ENCODE results near the gene OMP.
"Not testable (repeated sequence)": the region's sequence is repeated elsewhere in the genome, so short reads cannot be mapped to it uniquely, and the experiment has no call there.

Gene OMP

GRCh38 chr11:77102246-77103210 lies at the start of gene OMP:
Gene OMP, plus strand, starts transcription at chr11:77102840. Its CDS starts 0 bp downstream, at chr11:77102840.
- FAIRE-seq, result no peak

GRCh38 chr11:77053217-77054015 lies 49.2 kb upstream of the OMP start:
- DNase-seq (ENCODE audit: low spot score) (no peak), FAIRE-seq (no peak)

More at GRCh38 chr11:77102246-77103210, at the start of gene OMP:
- no peak for DNase-seq (ENCODE audit: low spot score)

GRCh38 chr11:77054084-77054483 lies 48.6 kb upstream of the OMP start:
- no peak for DNase-seq (ENCODE audit: low spot score)
- no peak for FAIRE-seq

- FAIRE-seq (no peak), DNase-seq (ENCODE audit: low spot score) (no peak)
Measured at GRCh38 chr11:77055101-77055561, 47.5 kb upstream of the OMP start.

- FAIRE-seq, result no peak
- no peak for DNase-seq (ENCODE audit: low spot score)
Measured at GRCh38 chr11:77055913-77056312, 46.7 kb upstream of the OMP start.

- no peak for DNase-seq (ENCODE audit: low spot score)
- FAIRE-seq, result no peak
Measured at GRCh38 chr11:77056814-77057402, 45.7 kb upstream of the OMP start.

GRCh38 chr11:77057938-77058474 lies 44.6 kb upstream of the OMP start:
- FAIRE-seq (no peak), DNase-seq (ENCODE audit: low spot score) (no peak)

GRCh38 chr11:77058900-77059299 lies 43.7 kb upstream of the OMP start:
- DNase-seq (ENCODE audit: low spot score), result no peak
- no peak for FAIRE-seq

- no peak for DNase-seq (ENCODE audit: low spot score)
- no peak for FAIRE-seq
Measured at GRCh38 chr11:77059806-77060205, 42.8 kb upstream of the OMP start.

- DNase-seq (ENCODE audit: low spot score) (no peak), FAIRE-seq (peak; percentile 42)
Measured at GRCh38 chr11:77060234-77060633, 42.4 kb upstream of the OMP start.

- not testable (repeated sequence) for DNase-seq (ENCODE audit: low spot score); FAIRE-seq
Measured at GRCh38 chr11:77061258-77061657, 41.4 kb upstream of the OMP start.

- no peak for DNase-seq (ENCODE audit: low spot score)
- FAIRE-seq, result no peak
Measured at GRCh38 chr11:77062924-77063323, 39.7 kb upstream of the OMP start.

- FAIRE-seq (no peak), DNase-seq (ENCODE audit: low spot score) (no peak)
Measured at GRCh38 chr11:77063407-77063806, 39.2 kb upstream of the OMP start.

- DNase-seq (ENCODE audit: low spot score), result no peak
- no peak for FAIRE-seq
Measured at GRCh38 chr11:77063861-77064260, 38.8 kb upstream of the OMP start.

GRCh38 chr11:77064648-77065217 lies 37.9 kb upstream of the OMP start:
- FAIRE-seq (peak; percentile 70), DNase-seq (ENCODE audit: low spot score) (no peak)

GRCh38 chr11:77065878-77066228 lies 36.8 kb upstream of the OMP start:
- peak; percentile 88 for FAIRE-seq
- no peak for DNase-seq (ENCODE audit: low spot score)

GRCh38 chr11:77066229-77067042 lies 36.2 kb upstream of the OMP start, which contains the start of gene CAPN5:
Gene CAPN5, plus strand, starts transcription at chr11:77066971. Its CDS starts 17,916 bp downstream, at chr11:77084887.
- FAIRE-seq (peak; percentile 97), DNase-seq (ENCODE audit: low spot score) (peak; percentile 100)

- DNase-seq (ENCODE audit: low spot score) (no peak), FAIRE-seq (no peak)
Measured at GRCh38 chr11:77067861-77068443, 34.7 kb upstream of the OMP start.

GRCh38 chr11:77068457-77069335 lies 33.9 kb upstream of the OMP start:
- no peak for FAIRE-seq
- DNase-seq (ENCODE audit: low spot score), result no peak
